ENCODE measurements around the gene CAMTA1.
"Not testable (repeated sequence)": the region's sequence is repeated elsewhere in the genome, so short reads cannot be mapped to it uniquely, and the experiment has no call there.

The CAMTA1 gene

GRCh38 chr1:7693037-7693436, 907.8 kb downstream of the CAMTA1 start:
- H3K36me3 ChIP-seq (ENCODE audit: control insufficient read depth, insufficient read depth, low read length); H3K9me3 ChIP-seq (ENCODE audit: control insufficient read depth, low read length); H3K4me1 ChIP-seq (ENCODE audit: control insufficient read depth, insufficient read depth, low read length); H3K27ac ChIP-seq (ENCODE audit: insufficient read depth, low read depth, low read length, poor library complexity, severe bottlenecking); H3K27me3 ChIP-seq (ENCODE audit: control insufficient read depth, insufficient read depth, low read length, poor library complexity, severe bottlenecking); H3K4me3 ChIP-seq (ENCODE audit: insufficient read depth, low read depth, low read length): not testable (repeated sequence)
- WGBS, 2 experiments: 89 to 91% methylated on average over 5 of the region's 5 CpGs

GRCh38 chr1:7693662-7694061, 908.4 kb downstream of the CAMTA1 start:
- Histone ChIP-seq H3K36me3 (ENCODE audit: control insufficient read depth, insufficient read depth, low read length) (no peaks in the 10 kb centered on the region), H3K4me1 (ENCODE audit: control insufficient read depth, insufficient read depth, low read length) (no peaks in the 10 kb centered on the region), H3K9me3 (ENCODE audit: control insufficient read depth, low read length) (peaks cover 2% of the 10 kb centered on the region), H3K27me3 (ENCODE audit: control insufficient read depth, insufficient read depth, low read length, poor library complexity, severe bottlenecking) (no peaks in the 10 kb centered on the region), H3K4me3 (ENCODE audit: insufficient read depth, low read depth, low read length) (no peak overlapping the region), H3K27ac (ENCODE audit: insufficient read depth, low read depth, low read length, poor library complexity, severe bottlenecking) (no peak overlapping the region)
- WGBS, 2 experiments: 39% methylated on average over 2 of the region's 2 CpGs

- Histone ChIP-seq H3K9me3 (ENCODE audit: control insufficient read depth, low read length) (peaks cover 2% of the 10 kb centered on the region), H3K4me3 (ENCODE audit: insufficient read depth, low read depth, low read length) (no peak overlapping the region), H3K4me1 (ENCODE audit: control insufficient read depth, insufficient read depth, low read length) (no peaks in the 10 kb centered on the region), H3K27me3 (ENCODE audit: control insufficient read depth, insufficient read depth, low read length, poor library complexity, severe bottlenecking) (no peaks in the 10 kb centered on the region), H3K36me3 (ENCODE audit: control insufficient read depth, insufficient read depth, low read length) (no peaks in the 10 kb centered on the region), H3K27ac (ENCODE audit: insufficient read depth, low read depth, low read length, poor library complexity, severe bottlenecking) (no peak overlapping the region)
- WGBS, 2 experiments: 85 to 88% methylated on average over 16 to 17 of the region's 17 CpGs
These were observed 909.6 kb downstream of the CAMTA1 start for GRCh38 chr1:7694600-7695496.

GRCh38 chr1:7695497-7696117, 910.4 kb downstream of the CAMTA1 start:
- H3K4me1 ChIP-seq (ENCODE audit: control insufficient read depth, insufficient read depth, low read length): no peaks in the 10 kb centered on the region
- H3K36me3 ChIP-seq (ENCODE audit: control insufficient read depth, insufficient read depth, low read length): no peaks in the 10 kb centered on the region
- WGBS, 2 experiments: 86 to 87% methylated on average over 6 of the region's 6 CpGs
- H3K4me3 ChIP-seq (ENCODE audit: insufficient read depth, low read depth, low read length): no peak overlapping the region
- no peak overlapping the region for H3K27ac ChIP-seq (ENCODE audit: insufficient read depth, low read depth, low read length, poor library complexity, severe bottlenecking)
- no peaks in the 10 kb centered on the region for H3K27me3 ChIP-seq (ENCODE audit: control insufficient read depth, insufficient read depth, low read length, poor library complexity, severe bottlenecking)
- H3K9me3 ChIP-seq (ENCODE audit: control insufficient read depth, low read length): peaks cover 2% of the 10 kb centered on the region

GRCh38 chr1:7698641-7699040, 913.4 kb downstream of the CAMTA1 start:
- H3K9me3 ChIP-seq (ENCODE audit: control insufficient read depth, low read length): no peaks in the 10 kb centered on the region
- 86 to 87% methylated on average over 7 of the region's 7 CpGs for WGBS, 2 experiments
- H3K27me3 ChIP-seq (ENCODE audit: control insufficient read depth, insufficient read depth, low read length, poor library complexity, severe bottlenecking): peaks cover 14% of the 10 kb centered on the region
- H3K27ac ChIP-seq (ENCODE audit: insufficient read depth, low read depth, low read length, poor library complexity, severe bottlenecking): no peak overlapping the region
- H3K4me3 ChIP-seq (ENCODE audit: insufficient read depth, low read depth, low read length): no peak overlapping the region
- H3K4me1 ChIP-seq (ENCODE audit: control insufficient read depth, insufficient read depth, low read length): peaks cover 21% of the 10 kb centered on the region
- no peaks in the 10 kb centered on the region for H3K36me3 ChIP-seq (ENCODE audit: control insufficient read depth, insufficient read depth, low read length)

GRCh38 chr1:7702365-7702764, 917.1 kb downstream of the CAMTA1 start:
- WGBS, 2 experiments: 1 to 5% methylated on average over 5 of the region's 5 CpGs
- Histone ChIP-seq H3K4me3 (ENCODE audit: insufficient read depth, low read depth, low read length) (no peak overlapping the region), H3K27me3 (ENCODE audit: control insufficient read depth, insufficient read depth, low read length, poor library complexity, severe bottlenecking) (peaks cover 38% of the 10 kb centered on the region), H3K4me1 (ENCODE audit: control insufficient read depth, insufficient read depth, low read length) (peaks cover 22% of the 10 kb centered on the region), H3K9me3 (ENCODE audit: control insufficient read depth, low read length) (no peaks in the 10 kb centered on the region), H3K27ac (ENCODE audit: insufficient read depth, low read depth, low read length, poor library complexity, severe bottlenecking) (no peak overlapping the region), H3K36me3 (ENCODE audit: control insufficient read depth, insufficient read depth, low read length) (no peaks in the 10 kb centered on the region)

- Histone ChIP-seq H3K4me3 (ENCODE audit: insufficient read depth, low read depth, low read length) (peak overlapping the region; percentile 38), H3K27ac (ENCODE audit: insufficient read depth, low read depth, low read length, poor library complexity, severe bottlenecking) (no peak overlapping the region), H3K9me3 (ENCODE audit: control insufficient read depth, low read length) (no peaks in the 10 kb centered on the region), H3K4me1 (ENCODE audit: control insufficient read depth, insufficient read depth, low read length) (peaks cover 22% of the 10 kb centered on the region), H3K27me3 (ENCODE audit: control insufficient read depth, insufficient read depth, low read length, poor library complexity, severe bottlenecking) (peaks cover 38% of the 10 kb centered on the region), H3K36me3 (ENCODE audit: control insufficient read depth, insufficient read depth, low read length) (no peaks in the 10 kb centered on the region)
- 4% methylated on average over 58 of the region's 60 CpGs for WGBS, 2 experiments
These were observed 918.3 kb downstream of the CAMTA1 start for GRCh38 chr1:7703321-7704213.

GRCh38 chr1:7704214-7705047, 919.2 kb downstream of the CAMTA1 start:
- Histone ChIP-seq H3K27ac (ENCODE audit: insufficient read depth, low read depth, low read length, poor library complexity, severe bottlenecking) (no peak overlapping the region), H3K4me3 (ENCODE audit: insufficient read depth, low read depth, low read length) (peak overlapping the region; percentile 43), H3K4me1 (ENCODE audit: control insufficient read depth, insufficient read depth, low read length) (peaks cover 22% of the 10 kb centered on the region), H3K36me3 (ENCODE audit: control insufficient read depth, insufficient read depth, low read length) (no peaks in the 10 kb centered on the region), H3K9me3 (ENCODE audit: control insufficient read depth, low read length) (no peaks in the 10 kb centered on the region), H3K27me3 (ENCODE audit: control insufficient read depth, insufficient read depth, low read length, poor library complexity, severe bottlenecking) (peaks cover 38% of the 10 kb centered on the region)
- 1% methylated on average over 151 of the region's 151 CpGs for WGBS, 2 experiments

- Histone ChIP-seq H3K4me1 (ENCODE audit: control insufficient read depth, insufficient read depth, low read length) (peaks cover 22% of the 10 kb centered on the region), H3K27ac (ENCODE audit: insufficient read depth, low read depth, low read length, poor library complexity, severe bottlenecking) (no peak overlapping the region), H3K27me3 (ENCODE audit: control insufficient read depth, insufficient read depth, low read length, poor library complexity, severe bottlenecking) (peaks cover 38% of the 10 kb centered on the region), H3K36me3 (ENCODE audit: control insufficient read depth, insufficient read depth, low read length) (no peaks in the 10 kb centered on the region), H3K9me3 (ENCODE audit: control insufficient read depth, low read length) (no peaks in the 10 kb centered on the region), H3K4me3 (ENCODE audit: insufficient read depth, low read depth, low read length) (peak overlapping the region; percentile 43)
- WGBS, 2 experiments: 15% methylated on average over 106 of the region's 106 CpGs
These were observed 920.0 kb downstream of the CAMTA1 start for GRCh38 chr1:7705048-7705907.
